ENCODE results near the gene CMTR1.
"Not testable (repeated sequence)": the region's sequence is repeated elsewhere in the genome, so short reads cannot be mapped to it uniquely, and the experiment has no call there.

The CMTR1 gene

GRCh38 chr6:37435816-37436215, 2.8 kb downstream of the CMTR1 start:
- TF ChIP-seq ZFX (IDR thresholded peaks at IDR 0.05; ENCODE audit: borderline replicate concordance): no peak
- no peak for TF ChIP-seq CTCF (IDR thresholded peaks at IDR 0.05)
- no peak overlapping the region for H3K27ac ChIP-seq

- no peak overlapping the region for H3K27ac ChIP-seq
- TF ChIP-seq CTCF (IDR thresholded peaks at IDR 0.05): no peak
- no peak for TF ChIP-seq ZFX (IDR thresholded peaks at IDR 0.05; ENCODE audit: borderline replicate concordance)
Observed at GRCh38 chr6:37438930-37439329, 5.9 kb downstream of the CMTR1 start.

GRCh38 chr6:37441651-37442050, 8.6 kb downstream of the CMTR1 start:
- no peak overlapping the region for H3K27ac ChIP-seq
- TF ChIP-seq ZFX (IDR thresholded peaks at IDR 0.05; ENCODE audit: borderline replicate concordance) (no peak), CTCF (IDR thresholded peaks at IDR 0.05) (no peak)

- TF ChIP-seq CTCF (IDR thresholded peaks at IDR 0.05) (no peak), ZFX (IDR thresholded peaks at IDR 0.05; ENCODE audit: borderline replicate concordance) (no peak)
- H3K27ac ChIP-seq: no peak overlapping the region
Observed at GRCh38 chr6:37442416-37443215, 9.6 kb downstream of the CMTR1 start.

- not testable (repeated sequence) for H3K27ac ChIP-seq
Observed at GRCh38 chr6:37443216-37443542, 10.2 kb downstream of the CMTR1 start.

- no peak overlapping the region for H3K27ac ChIP-seq
- TF ChIP-seq ZFX (IDR thresholded peaks at IDR 0.05; ENCODE audit: borderline replicate concordance) (no peak), CTCF (IDR thresholded peaks at IDR 0.05) (no peak)
Observed at GRCh38 chr6:37449984-37450383, 17.0 kb downstream of the CMTR1 start.

- no peak overlapping the region for H3K27ac ChIP-seq
- TF ChIP-seq CTCF (IDR thresholded peaks at IDR 0.05): no peak
- TF ChIP-seq ZFX (IDR thresholded peaks at IDR 0.05; ENCODE audit: borderline replicate concordance): no peak
Observed at GRCh38 chr6:37451441-37452193, 18.6 kb downstream of the CMTR1 start.

Data from 22Rv1 (cell line).